Adrenal gland (tissue), 12 donors: ENCODE results near the gene SLC4A9. TPM values are rescaled to one million over a fixed set of nuclear protein-coding genes. Genes with fewer than 3 reads are reported as not detected.
A peak's percentile ranks its signal among the peaks of the same experiment; 100 is the strongest.

Experiments
- DNase-seq, 7 donors: peaks; one replicate each; pipeline ENCODE4 v3.0.0-alpha.2; 2019 to 2020
- H3K27ac ChIP-seq, 5 donors: fragments of 200-600 bp; sonication (generic) in 4 of 5; 1 replicate in 3 of 5; 2 replicates in 2 of 5; pipeline versions ENCODE4 v1.5.1 to v1.8.0; 2016 to 2020; ENCODE audit warnings: mild to moderate bottlenecking in 1 of 5
- H3K27me3 ChIP-seq: fragments of 200-600 bp; 2 replicates; pipeline ENCODE4 v1.8.0; 2021
- H3K36me3 ChIP-seq, 2 donors: fragments of 200-600 bp; replicated peaks in 1 of 2; 1 replicate in 1 of 2; 2 replicates in 1 of 2; pipeline versions ENCODE4 v1.5.1 to v1.8.0; 2018 to 2022
- H3K4me1 ChIP-seq, 2 donors: fragments of 200-600 bp; replicated peaks in 1 of 2; 1 replicate in 1 of 2; 2 replicates in 1 of 2; pipeline versions ENCODE4 v1.5.1 to v1.8.0; 2018 to 2021
- H3K4me3 ChIP-seq, 4 donors: fragments of 200-600 bp; sonication (generic) in 3 of 4; one replicate each; pipeline ENCODE4 v1.5.1; 2016 to 2018
- H3K9me3 ChIP-seq, 3 donors: fragments of 200-600 bp; sonication (generic) in 1 of 3; replicated peaks in 1 of 3; 1 replicate in 2 of 3; 2 replicates in 1 of 3; pipeline versions ENCODE4 v1.5.1 to v1.8.0; 2016 to 2021
- POLR2A ChIP-seq, 2 donors: fragments of 450-650 bp; IDR thresholded peaks; one replicate each; pipeline ENCODE4 v1.6.1; 2017; ENCODE audit warnings: antibody characterized with exemption in 2 of 2, mild to moderate bottlenecking in 2 of 2, moderate library complexity in 1 of 2
- WGBS, 4 donors: extraction: QIAGEN DNeasy Blood & Tissue Kit in 2 of 4; methylation state at CpG; one replicate each; pipeline versions ENCODE4 v1.1.5 to v1.1.7; 2013 to 2017; 5-methylcytosine and 5-hydroxymethylcytosine counted together
- intact Hi-C, 2 donors: fragments of 100-400 bp; cut with DNase I; formaldehyde crosslinking; loops; one replicate each; pipeline versions ENCODE4 v1.14.1 to v1.15.0; 2022 to 2023
- polyA plus RNA-seq, 3 donors: library from polyadenylated mRNA; stranded (reverse); fragments of 200-250 nt in 2 of 3; fragments of 350-450 nt in 1 of 3; fragmentation: Illumina TruSeq in 1 of 3; extraction: RNeasy Lipid Tissue Mini Kit (QIAGEN cat#74804) in 1 of 3; gene quantifications; one replicate each; pipeline ENCODE4 v1.2.3, GENCODE V29; 2013 to 2014
- total RNA-seq, 9 donors: library from RNA; depleted of rRNA in 4 of 9; stranded (reverse); fragments of >200 nt in 4 of 9; fragments of 120-200 nt in 1 of 9; fragmentation: NEBNext Ultra II Directional in 1 of 9; extraction: Animal tissue kit (Norgen Biotek cat#: 25700) in 1 of 9; gene quantifications; one replicate each; pipeline versions ENCODE4 v1.1.0 to v1.2.4, GENCODE V29; 2013 to 2023
- TF ChIP-seq, protein P1 (sequence below), 6 experiments: fragments of 450-650 bp in 4 of 6; fragments of 200-600 bp in 2 of 6; sonication (generic) in 1 of 6; IDR thresholded peaks; 1 replicate in 5 of 6; 2 replicates in 1 of 6; pipeline versions ENCODE4 v1.5.1 to v1.8.0; 2016 to 2021; ENCODE audit warnings: antibody characterized with exemption in 6 of 6, mild to moderate bottlenecking in 2 of 6, moderate library complexity in 1 of 6
- donor health status: healthy with polysubstance abuse.
- donor health status: Bipolar disorder and iron deficiency.
- donor health status: DM: yes; HTN: yes; CAD: no.
- donor health status: DM: no; HTN: no; CAD: no.
- donor health status: DM: no; HTN: no; CAD: no.
- donor health status: DM: yes; HTN: yes; CAD: no.

Gene SLC4A9
- total and polyA plus RNA-seq, 12 donors = 0.13 to 0.32 TPM; not detected in 10

DNA sequence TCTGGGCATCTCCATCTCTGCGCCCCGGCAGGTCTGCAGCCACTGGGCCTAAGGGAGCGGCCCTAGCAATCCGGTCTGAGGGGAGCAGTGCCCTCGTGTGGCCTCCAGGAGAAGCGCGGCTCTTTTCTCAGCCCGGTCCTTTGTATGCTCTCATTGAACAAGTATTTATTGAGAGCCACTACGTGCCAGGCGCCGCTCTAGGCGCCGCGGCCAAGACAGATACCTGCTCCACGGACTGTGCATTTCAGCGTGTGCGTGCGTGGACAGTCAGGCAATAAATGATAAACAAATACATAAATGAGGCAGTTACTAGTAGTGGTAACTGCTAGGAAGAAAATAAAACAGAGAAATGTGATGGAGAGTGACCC is 2.3 kb upstream of the SLC4A9 start:
- no peaks in the 10 kb centered on the region for H3K36me3 ChIP-seq
- no peak overlapping the region for H3K27ac ChIP-seq
- no peaks in the 10 kb centered on the region for H3K9me3 ChIP-seq
- H3K4me1 ChIP-seq = peaks cover 4 to 7% of the 10 kb centered on the region in 2 donors
- intact Hi-C loops = loop anchor here (5.0 to 10.0 kb wide), 2 partner anchors 190 to 203 kb away; no protein-coding TSS in a partner anchor
- DNase-seq = peak; percentile 80 to 96 (median 88)
- WGBS, 4 donors = 0 to 1% (median 1%) methylated on average over 14 to 18 of the region's 18 CpGs
- TF ChIP-seq, protein P1, sequence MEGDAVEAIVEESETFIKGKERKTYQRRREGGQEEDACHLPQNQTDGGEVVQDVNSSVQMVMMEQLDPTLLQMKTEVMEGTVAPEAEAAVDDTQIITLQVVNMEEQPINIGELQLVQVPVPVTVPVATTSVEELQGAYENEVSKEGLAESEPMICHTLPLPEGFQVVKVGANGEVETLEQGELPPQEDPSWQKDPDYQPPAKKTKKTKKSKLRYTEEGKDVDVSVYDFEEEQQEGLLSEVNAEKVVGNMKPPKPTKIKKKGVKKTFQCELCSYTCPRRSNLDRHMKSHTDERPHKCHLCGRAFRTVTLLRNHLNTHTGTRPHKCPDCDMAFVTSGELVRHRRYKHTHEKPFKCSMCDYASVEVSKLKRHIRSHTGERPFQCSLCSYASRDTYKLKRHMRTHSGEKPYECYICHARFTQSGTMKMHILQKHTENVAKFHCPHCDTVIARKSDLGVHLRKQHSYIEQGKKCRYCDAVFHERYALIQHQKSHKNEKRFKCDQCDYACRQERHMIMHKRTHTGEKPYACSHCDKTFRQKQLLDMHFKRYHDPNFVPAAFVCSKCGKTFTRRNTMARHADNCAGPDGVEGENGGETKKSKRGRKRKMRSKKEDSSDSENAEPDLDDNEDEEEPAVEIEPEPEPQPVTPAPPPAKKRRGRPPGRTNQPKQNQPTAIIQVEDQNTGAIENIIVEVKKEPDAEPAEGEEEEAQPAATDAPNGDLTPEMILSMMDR (IDR thresholded peaks at IDR 0.05) = peak; percentile 75 to 89 (median 86)
- TF ChIP-seq POLR2A (IDR thresholded peaks at IDR 0.05) = no peak
- H3K27me3 ChIP-seq = no peaks in the 10 kb centered on the region
- no peak overlapping the region for H3K4me3 ChIP-seq

DNA sequence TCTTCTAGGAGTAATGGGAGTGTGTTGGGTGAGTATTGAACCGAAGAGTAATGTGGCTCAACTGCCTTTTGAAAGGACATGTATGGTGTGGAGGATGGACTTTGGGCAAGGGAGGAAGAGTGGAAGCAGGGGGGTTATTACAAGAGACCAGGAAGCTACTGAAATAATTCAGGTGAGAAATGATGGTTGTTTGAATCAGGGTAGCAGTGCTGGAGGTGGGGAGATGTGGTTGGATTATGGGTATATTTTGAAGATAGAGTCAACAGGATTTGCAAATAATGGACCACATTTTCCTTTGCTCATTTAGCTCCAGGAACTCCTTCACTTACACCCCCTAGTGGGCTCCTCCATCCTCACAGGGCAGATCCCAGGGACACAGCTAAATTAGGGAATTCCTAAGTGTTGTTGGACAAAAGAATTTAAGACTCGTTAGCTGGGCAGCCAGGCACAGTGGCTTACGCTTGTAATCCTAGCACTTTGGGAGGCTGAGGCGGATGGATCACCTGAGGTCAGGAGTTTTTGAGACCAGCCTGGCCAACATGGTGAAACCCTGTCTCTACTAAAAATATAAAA is 1.2 kb upstream of the SLC4A9 start:
- no peaks in the 10 kb centered on the region for H3K27me3 ChIP-seq
- TF ChIP-seq POLR2A (IDR thresholded peaks at IDR 0.05) = no peak
- TF ChIP-seq, protein P1 (IDR thresholded peaks at IDR 0.05) = peak in 4 of 6 experiments; percentile 15 to 35 (median 26)
- H3K4me1 ChIP-seq = peaks cover 4 to 12% of the 10 kb centered on the region in 2 donors
- intact Hi-C loops = loop anchor here (5.0 to 10.0 kb wide), 2 partner anchors 192 to 204 kb away; no protein-coding TSS in a partner anchor
- no peak overlapping the region for H3K4me3 ChIP-seq
- no peaks in the 10 kb centered on the region for H3K9me3 ChIP-seq
- no peaks in the 10 kb centered on the region for H3K36me3 ChIP-seq
- peak in 1 of 7 donors; percentile 19 for DNase-seq
- WGBS, 4 donors = 73 to 89% (median 77%) methylated on average over 4 of the region's 4 CpGs
- no peak overlapping the region for H3K27ac ChIP-seq

DNA sequence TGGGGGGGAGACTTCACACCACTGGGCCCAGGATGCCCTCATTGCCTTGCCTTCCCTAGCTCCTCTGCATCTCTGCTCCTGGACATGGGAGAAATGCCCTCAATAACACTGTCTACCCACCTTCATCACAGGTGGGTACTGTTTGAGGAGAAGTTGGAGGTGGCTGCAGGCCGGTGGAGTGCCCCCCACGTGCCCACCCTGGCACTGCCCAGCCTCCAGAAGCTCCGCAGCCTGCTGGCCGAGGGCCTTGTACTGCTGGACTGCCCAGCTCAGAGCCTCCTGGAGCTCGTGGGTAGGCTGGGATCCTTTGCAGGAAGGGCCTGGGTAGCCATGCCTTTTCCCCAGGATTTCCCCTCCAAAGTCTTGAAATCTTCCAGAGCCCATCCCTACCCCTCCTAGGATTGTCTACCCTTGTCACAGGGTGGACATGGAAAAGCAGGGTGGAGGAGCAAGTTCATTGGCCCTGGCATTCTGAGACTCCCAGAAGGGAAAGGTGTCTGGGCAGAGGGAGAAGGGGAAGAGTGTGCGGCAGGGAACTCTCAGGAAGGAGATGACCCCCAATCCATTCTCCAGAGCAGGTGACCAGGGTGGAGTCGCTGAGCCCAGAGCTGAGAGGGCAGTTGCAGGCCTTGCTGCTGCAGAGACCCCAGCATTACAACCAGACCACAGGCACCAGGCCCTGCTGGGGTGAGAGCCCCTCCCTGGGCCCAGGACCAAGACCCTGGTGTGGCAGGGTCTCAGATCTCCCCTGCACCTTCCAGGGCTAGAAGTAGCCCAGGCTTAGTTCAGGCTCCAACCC is 886 bp downstream of the SLC4A9 start:
- intact Hi-C loops = loop anchor here in 1 of 2 donors (10.0 kb wide), 3 partner anchors 284 to 684 kb away; partner anchors contain the start of genes IK and NDUFA2

DNA sequence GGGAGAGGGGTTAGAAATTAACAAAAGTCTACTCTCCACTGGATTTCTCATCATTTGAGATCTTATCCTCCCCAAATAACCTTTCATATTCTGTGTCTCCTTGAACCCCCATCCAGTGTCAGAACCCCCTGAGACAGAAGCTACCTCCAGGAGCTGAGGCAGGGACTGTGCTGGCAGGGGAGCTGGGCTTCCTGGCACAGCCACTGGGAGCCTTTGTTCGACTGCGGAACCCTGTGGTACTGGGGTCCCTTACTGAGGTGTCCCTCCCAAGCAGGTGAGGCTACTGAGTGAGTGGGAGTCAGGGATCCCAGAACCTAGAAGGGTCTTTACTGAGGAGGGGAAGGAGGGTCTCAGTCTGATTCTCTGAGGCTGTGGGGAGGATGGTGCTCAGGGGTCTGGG is 1.9 kb downstream of the SLC4A9 start:
- intact Hi-C loops = loop anchor here in 1 of 2 donors (10.0 kb wide), 3 partner anchors 283 to 683 kb away; partner anchors contain the start of genes IK and NDUFA2
- 89 to 95% (median 93%) methylated on average over 2 of the region's 2 CpGs for WGBS, 4 donors

More for the DNA sequence above, 886 bp downstream of the SLC4A9 start:
- Histone ChIP-seq H3K9me3 (no peaks in the 10 kb centered on the region), H3K4me3 (no peak overlapping the region), H3K4me1 (peaks cover 4 to 12% of the 10 kb centered on the region in 2 donors), H3K36me3 (no peaks in the 10 kb centered on the region), H3K27ac (no peak overlapping the region), H3K27me3 (no peaks in the 10 kb centered on the region)
- WGBS, 4 donors = 74 to 88% (median 82%) methylated on average over 2 to 7 of the region's 7 CpGs
- no peak for DNase-seq
- TF ChIP-seq, protein P1 (IDR thresholded peaks at IDR 0.05) = no peak
- TF ChIP-seq POLR2A (IDR thresholded peaks at IDR 0.05) = no peak

More for the DNA sequence above, 1.9 kb downstream of the SLC4A9 start:
- no peaks in the 10 kb centered on the region for H3K9me3 ChIP-seq
- DNase-seq = no peak
- no peaks in the 10 kb centered on the region for H3K36me3 ChIP-seq
- H3K4me1 ChIP-seq = peaks cover 4 to 12% of the 10 kb centered on the region in 2 donors
- H3K27me3 ChIP-seq = no peaks in the 10 kb centered on the region
- no peak overlapping the region for H3K27ac ChIP-seq
- H3K4me3 ChIP-seq = no peak overlapping the region
- TF ChIP-seq, protein P1 (IDR thresholded peaks at IDR 0.05) = no peak
- TF ChIP-seq POLR2A (IDR thresholded peaks at IDR 0.05) = no peak
